HG02763 (cell line): ENCODE measurements around the gene FDX1.

Experiments used
- ATAC-seq: cut with Tn5 transposase; IDR thresholded peaks from one replicate; pipeline ENCODE4 v1.9.1; 2021; ENCODE audit warnings: mild to moderate bottlenecking, moderate library complexity; ENCODE audit not compliant: unreplicated experiment

FDX1 gene

GRCh38 chr11:110463153-110463552 lies 33.4 kb downstream of the FDX1 start:
- no peak for ATAC-seq

GRCh38 chr11:110465231-110465630 lies 35.5 kb downstream of the FDX1 start:
- no peak for ATAC-seq

- ATAC-seq, result no peak
Observed at GRCh38 chr11:110467556-110467955, 37.8 kb downstream of the FDX1 start.

GRCh38 chr11:110468121-110468520 lies 38.4 kb downstream of the FDX1 start:
- no peak for ATAC-seq

- no peak for ATAC-seq
Observed at GRCh38 chr11:110469127-110469526, 39.4 kb downstream of the FDX1 start.

- no peak for ATAC-seq
Observed at GRCh38 chr11:110470716-110471115, 41.0 kb downstream of the FDX1 start.

GRCh38 chr11:110471371-110471770 lies 41.6 kb downstream of the FDX1 start:
- no peak for ATAC-seq

GRCh38 chr11:110472858-110473257 lies 43.1 kb downstream of the FDX1 start:
- ATAC-seq, result no peak

GRCh38 chr11:110473706-110474105 lies 44.0 kb downstream of the FDX1 start:
- no peak for ATAC-seq

GRCh38 chr11:110474578-110474977 lies 44.8 kb downstream of the FDX1 start:
- ATAC-seq, result no peak

- ATAC-seq, result no peak
Observed at GRCh38 chr11:110475671-110476070, 45.9 kb downstream of the FDX1 start.

- no peak for ATAC-seq
Observed at GRCh38 chr11:110478410-110478809, 48.7 kb downstream of the FDX1 start.

- no peak for ATAC-seq
Observed at GRCh38 chr11:110479108-110480101, 49.7 kb downstream of the FDX1 start.

- ATAC-seq, result no peak
Observed at GRCh38 chr11:110481523-110481922, 51.8 kb downstream of the FDX1 start.

- no peak for ATAC-seq
Observed at GRCh38 chr11:110486156-110486555, 56.4 kb downstream of the FDX1 start.

GRCh38 chr11:110488446-110488845 lies 58.7 kb downstream of the FDX1 start:
- no peak for ATAC-seq

- no peak for ATAC-seq
Observed at GRCh38 chr11:110490886-110491285, 61.1 kb downstream of the FDX1 start.

GRCh38 chr11:110491577-110492320 lies 62.0 kb downstream of the FDX1 start:
- ATAC-seq, result no peak

- ATAC-seq, result no peak
Observed at GRCh38 chr11:110492321-110492685, 62.6 kb downstream of the FDX1 start.

- no peak for ATAC-seq
Observed at GRCh38 chr11:110493346-110493745, 63.6 kb downstream of the FDX1 start.

- no peak for ATAC-seq
Observed at GRCh38 chr11:110497231-110497978, 67.7 kb downstream of the FDX1 start.
